ENCODE data around the gene EIF3K. TPM values are rescaled to one million over a fixed set of nuclear protein-coding genes. Genes with fewer than 3 reads are reported as not detected.

Gene EIF3K
- polyA plus RNA-seq, 1 experiment: 357 TPM

DNA sequence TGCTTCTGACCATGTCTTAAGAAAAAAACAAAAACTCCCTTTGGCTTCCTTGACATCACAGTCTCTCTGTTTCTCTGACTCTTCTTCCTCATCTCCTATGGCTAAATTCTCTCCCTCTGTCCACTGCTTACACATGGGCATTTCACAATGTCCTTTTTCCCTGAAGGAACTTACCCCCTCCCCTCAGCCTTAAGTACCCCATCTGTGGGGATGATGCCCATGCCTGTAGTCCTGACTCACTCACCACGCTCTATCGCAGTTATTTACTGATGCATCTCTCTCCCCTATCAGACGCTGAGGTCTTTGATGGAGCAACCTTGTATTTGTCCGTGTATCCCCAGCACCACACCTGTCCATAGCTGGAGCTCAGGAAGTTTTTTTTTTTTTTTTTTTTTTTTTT, 60.9 kb downstream of the EIF3K start:
- ChIA-PET POLR2A (interaction anchor here (0.6 kb wide), 4 partner anchors 11 to 1686 kb away, joined by 3 to 6 read pairs (median 4); no protein-coding TSS in a partner anchor), CTCF (no interaction called here)
- H3K27me3 ChIP-seq (ENCODE audit: control insufficient read depth, insufficient read depth, low read length): no peaks in the 10 kb centered on the region
- peaks cover 4% of the 10 kb centered on the region for H3K36me3 ChIP-seq (ENCODE audit: control insufficient read depth, insufficient read depth, low read length)
- H3K4me3 ChIP-seq (ENCODE audit: low read depth, low read length): no peak overlapping the region
- TF ChIP-seq, protein P1, sequence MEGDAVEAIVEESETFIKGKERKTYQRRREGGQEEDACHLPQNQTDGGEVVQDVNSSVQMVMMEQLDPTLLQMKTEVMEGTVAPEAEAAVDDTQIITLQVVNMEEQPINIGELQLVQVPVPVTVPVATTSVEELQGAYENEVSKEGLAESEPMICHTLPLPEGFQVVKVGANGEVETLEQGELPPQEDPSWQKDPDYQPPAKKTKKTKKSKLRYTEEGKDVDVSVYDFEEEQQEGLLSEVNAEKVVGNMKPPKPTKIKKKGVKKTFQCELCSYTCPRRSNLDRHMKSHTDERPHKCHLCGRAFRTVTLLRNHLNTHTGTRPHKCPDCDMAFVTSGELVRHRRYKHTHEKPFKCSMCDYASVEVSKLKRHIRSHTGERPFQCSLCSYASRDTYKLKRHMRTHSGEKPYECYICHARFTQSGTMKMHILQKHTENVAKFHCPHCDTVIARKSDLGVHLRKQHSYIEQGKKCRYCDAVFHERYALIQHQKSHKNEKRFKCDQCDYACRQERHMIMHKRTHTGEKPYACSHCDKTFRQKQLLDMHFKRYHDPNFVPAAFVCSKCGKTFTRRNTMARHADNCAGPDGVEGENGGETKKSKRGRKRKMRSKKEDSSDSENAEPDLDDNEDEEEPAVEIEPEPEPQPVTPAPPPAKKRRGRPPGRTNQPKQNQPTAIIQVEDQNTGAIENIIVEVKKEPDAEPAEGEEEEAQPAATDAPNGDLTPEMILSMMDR (IDR thresholded peaks at IDR 0.05; ENCODE audit: insufficient read depth, low read depth, low read length): no peak
- DNase-seq (ENCODE audit: low read depth): no peak

DNA sequence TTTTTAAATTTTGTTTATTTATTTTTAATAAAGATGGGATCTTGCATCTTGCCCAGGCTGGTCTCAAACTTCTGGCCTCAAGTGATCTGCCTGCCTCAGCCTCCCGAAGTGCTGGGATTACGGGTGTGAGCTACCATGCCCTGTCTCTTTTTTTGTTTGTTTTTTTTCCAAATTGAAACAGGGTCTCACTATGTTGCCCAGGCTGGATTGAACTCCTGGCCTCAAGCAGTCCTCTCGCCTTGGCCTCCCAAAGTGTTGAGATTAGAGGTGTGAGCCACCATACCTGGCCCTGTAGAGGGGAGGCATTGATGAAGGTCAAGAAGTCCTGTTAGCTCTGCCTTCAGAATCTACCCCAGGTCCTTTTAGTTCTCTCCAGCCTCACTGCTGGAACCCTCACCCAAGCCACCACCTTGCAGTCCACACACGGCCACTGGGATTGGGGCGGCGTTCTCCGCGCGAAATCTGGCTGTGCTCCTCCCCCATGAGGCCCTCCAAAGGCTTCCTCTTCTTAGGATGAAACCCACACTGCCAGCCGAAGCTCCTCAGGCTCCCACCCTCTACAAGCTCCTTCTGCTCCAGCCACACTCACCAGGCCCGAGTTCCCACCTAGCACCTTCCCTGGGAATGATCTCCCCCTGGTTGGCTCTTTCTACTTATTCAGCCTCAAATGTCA, 63.3 kb downstream of the EIF3K start:
- no peaks in the 10 kb centered on the region for H3K27me3 ChIP-seq (ENCODE audit: control insufficient read depth, insufficient read depth, low read length)
- peaks cover 8% of the 10 kb centered on the region for H3K36me3 ChIP-seq (ENCODE audit: control insufficient read depth, insufficient read depth, low read length)
- POLR2A ChIA-PET: no interaction called here
- no peak for DNase-seq (ENCODE audit: low read depth)
- no peak overlapping the region for H3K4me3 ChIP-seq (ENCODE audit: low read depth, low read length)
- TF ChIP-seq, protein P1 (IDR thresholded peaks at IDR 0.05; ENCODE audit: insufficient read depth, low read depth, low read length): no peak
- CTCF ChIA-PET: interaction anchor here (1.5 kb wide), 1 partner anchor 9 kb away, joined by 4 read pairs; no protein-coding TSS in a partner anchor

DNA sequence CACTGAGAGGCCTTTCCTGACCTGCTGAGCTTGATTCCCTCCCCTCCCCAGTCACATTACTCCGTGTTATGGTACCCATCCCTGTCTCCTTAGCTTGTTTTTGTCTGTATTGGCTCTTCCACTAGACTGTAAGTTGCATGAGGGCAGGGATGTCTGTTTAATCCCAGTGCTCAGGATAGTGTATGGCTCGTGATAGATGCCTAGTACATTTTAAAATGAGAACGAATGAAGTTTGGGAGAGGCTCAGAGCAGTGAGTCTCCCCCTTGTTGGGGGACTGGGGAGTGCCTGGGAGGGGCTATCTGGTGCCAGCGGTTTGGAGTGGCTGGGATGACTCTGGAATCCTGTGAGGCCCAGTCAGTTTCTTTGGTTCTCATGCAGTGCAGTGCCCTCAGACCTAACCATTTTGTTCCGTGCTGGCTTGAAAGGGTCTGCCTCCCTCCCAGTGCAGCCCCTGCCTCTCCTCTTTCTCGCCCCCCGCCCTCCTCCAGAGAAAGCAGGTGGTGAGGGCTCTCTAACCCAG, 63.9 kb downstream of the EIF3K start:
- POLR2A ChIA-PET: no interaction called here
- DNase-seq (ENCODE audit: low read depth): no peak
- peaks cover 8% of the 10 kb centered on the region for H3K36me3 ChIP-seq (ENCODE audit: control insufficient read depth, insufficient read depth, low read length)
- TF ChIP-seq, protein P1 (IDR thresholded peaks at IDR 0.05; ENCODE audit: insufficient read depth, low read depth, low read length): no peak
- CTCF ChIA-PET: interaction anchor here (1.5 kb wide), 1 partner anchor 8 kb away, joined by 4 read pairs; no protein-coding TSS in a partner anchor
- no peak overlapping the region for H3K4me3 ChIP-seq (ENCODE audit: low read depth, low read length)
- H3K27me3 ChIP-seq (ENCODE audit: control insufficient read depth, insufficient read depth, low read length): no peaks in the 10 kb centered on the region

DNA sequence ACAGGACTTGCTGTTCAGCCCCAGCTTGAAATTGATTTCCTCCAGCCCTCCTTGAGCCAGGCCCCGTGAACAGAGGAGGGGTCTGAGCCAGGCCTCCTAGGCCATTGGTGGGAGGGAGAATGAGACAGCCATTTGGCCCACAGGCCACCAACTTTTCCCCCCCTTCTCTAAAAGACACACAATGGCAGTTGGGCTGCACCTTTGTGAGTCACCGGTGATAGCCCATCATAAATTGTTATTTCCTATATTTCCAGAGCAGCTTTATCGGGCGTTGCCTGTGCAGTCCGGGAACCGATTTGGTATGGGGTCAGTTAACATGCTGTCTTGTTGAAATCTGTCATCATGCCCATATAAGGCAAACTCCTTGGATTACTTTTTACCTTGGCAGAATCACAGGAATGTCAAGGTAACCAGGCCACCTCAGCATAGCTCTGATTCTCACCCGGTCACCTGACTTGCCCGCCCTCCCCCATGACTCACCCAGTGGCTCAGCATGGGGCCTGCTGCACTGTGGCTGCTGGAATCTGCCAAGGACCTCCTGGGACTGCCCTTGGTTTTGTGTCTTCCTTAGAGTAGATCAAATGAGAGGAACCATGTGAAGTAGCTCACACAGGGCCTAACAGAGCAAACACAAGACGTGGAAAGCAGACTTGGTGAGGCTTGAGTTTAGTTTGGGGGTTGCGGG, 64.5 kb downstream of the EIF3K start:
- CTCF ChIA-PET: interaction anchor here (0.6 to 1.5 kb wide), 3 partner anchors 8 to 49 kb away, joined by 3 to 4 read pairs (median 4); no protein-coding TSS in a partner anchor
- TF ChIP-seq, protein P1 (IDR thresholded peaks at IDR 0.05; ENCODE audit: insufficient read depth, low read depth, low read length): no peak
- Histone ChIP-seq H3K4me3 (ENCODE audit: low read depth, low read length) (no peak overlapping the region), H3K27me3 (ENCODE audit: control insufficient read depth, insufficient read depth, low read length) (no peaks in the 10 kb centered on the region), H3K36me3 (ENCODE audit: control insufficient read depth, insufficient read depth, low read length) (peaks cover 8% of the 10 kb centered on the region)
- no peak for DNase-seq (ENCODE audit: low read depth)
- POLR2A ChIA-PET: no interaction called here

Data from BJ (cell line).